Trophoblast cell (in vitro differentiated cells and primary cell): Measurements from ENCODE around the gene RNF103.

Experiments used
- DNase-seq, 2 donors: peaks; one replicate each; pipeline ENCODE4 v3.0.0-alpha.2; 2016
- H2AFZ ChIP-seq: 2 replicates; pipeline ENCODE4 v1.6.1; 2013; ENCODE audit warnings: low read length, moderate library complexity, mild to moderate bottlenecking; ENCODE audit not compliant: insufficient read depth, poor library complexity
- H2AK5ac ChIP-seq: 2 replicates; pipeline ENCODE4 v1.6.1; 2013; ENCODE audit warnings: mild to moderate bottlenecking, low read length
- H2BK120ac ChIP-seq: 2 replicates; pipeline ENCODE4 v1.6.1; 2013; ENCODE audit warnings: low read length, mild to moderate bottlenecking, moderate library complexity; ENCODE audit not compliant: insufficient read depth, poor library complexity
- H2BK12ac ChIP-seq: 2 replicates; pipeline ENCODE4 v1.6.1; 2013; ENCODE audit warnings: mild to moderate bottlenecking, low read length, moderate library complexity
- H2BK5ac ChIP-seq: 2 replicates; pipeline ENCODE4 v1.6.1; 2013; ENCODE audit warnings: low read length, low read depth, moderate library complexity, mild to moderate bottlenecking; ENCODE audit not compliant: poor library complexity
- H3K14ac ChIP-seq: 2 replicates; pipeline ENCODE4 v1.6.1; 2013; ENCODE audit warnings: mild to moderate bottlenecking, low read length
- H3K18ac ChIP-seq: 2 replicates; pipeline ENCODE4 v1.6.1; 2013; ENCODE audit warnings: mild to moderate bottlenecking, low read length
- H3K23ac ChIP-seq: 2 replicates; pipeline ENCODE4 v1.6.1; 2013; ENCODE audit warnings: low read length
- H3K27ac ChIP-seq: 2 replicates; pipeline ENCODE4 v1.5.1; 2013; ENCODE audit warnings: low read depth, mild to moderate bottlenecking, inconsistent platforms, low read length, moderate library complexity
- H3K27me3 ChIP-seq: 2 replicates; pipeline ENCODE4 v1.6.1; 2013; ENCODE audit warnings: inconsistent platforms, mild to moderate bottlenecking, low read length, moderate library complexity; ENCODE audit not compliant: insufficient read depth
- H3K36me3 ChIP-seq, 2 experiments: 1 replicate in 1 of 2; 2 replicates in 1 of 2; pipeline ENCODE4 v1.6.1; 2013; ENCODE audit warnings: low read length in 2 of 2, mild to moderate bottlenecking in 2 of 2, moderate library complexity in 1 of 2; ENCODE audit not compliant: insufficient read depth in 2 of 2, control insufficient read depth in 1 of 2
- H3K4ac ChIP-seq: 2 replicates; pipeline ENCODE4 v1.6.1; 2013; ENCODE audit warnings: low read depth, mild to moderate bottlenecking, low read length, moderate library complexity
- H3K4me1 ChIP-seq, 2 experiments: 1 replicate in 1 of 2; 2 replicates in 1 of 2; pipeline ENCODE4 v1.6.1; 2013; ENCODE audit warnings: low read length in 2 of 2, mild to moderate bottlenecking in 2 of 2, moderate library complexity in 1 of 2; ENCODE audit not compliant: insufficient read depth in 2 of 2, control insufficient read depth in 1 of 2
- H3K4me2 ChIP-seq: 2 replicates; pipeline ENCODE4 v1.6.1; 2013; ENCODE audit warnings: inconsistent platforms, mild to moderate bottlenecking, low read length, moderate library complexity
- H3K4me3 ChIP-seq: 2 replicates; pipeline ENCODE4 v1.5.1; 2013; ENCODE audit warnings: mild to moderate bottlenecking, low read depth, low read length, inconsistent platforms
- H3K79me1 ChIP-seq: one replicate; pipeline ENCODE4 v1.6.1; 2013; ENCODE audit warnings: low read length
- H3K79me2 ChIP-seq: 2 replicates; pipeline ENCODE4 v1.6.1; 2013; ENCODE audit warnings: low read length, mild to moderate bottlenecking; ENCODE audit not compliant: control insufficient read depth, insufficient read depth, poor library complexity
- H3K9ac ChIP-seq: 2 replicates; pipeline ENCODE4 v1.6.1; 2013; ENCODE audit warnings: mild to moderate bottlenecking, low read length
- H3K9me3 ChIP-seq: 2 replicates; pipeline ENCODE4 v1.6.1; 2013; ENCODE audit warnings: low read depth, mild to moderate bottlenecking, control low read depth, inconsistent platforms, low read length; ENCODE audit not compliant: insufficient read depth
- H4K12ac ChIP-seq: 2 replicates; pipeline ENCODE4 v1.6.1; 2013; ENCODE audit warnings: low read depth, mild to moderate bottlenecking, low read length, moderate library complexity
- H4K8ac ChIP-seq: 2 replicates; pipeline ENCODE4 v1.6.1; 2013; ENCODE audit warnings: low read depth, mild to moderate bottlenecking, low read length, moderate library complexity
- H4K91ac ChIP-seq: one replicate; pipeline ENCODE4 v1.6.1; 2013; ENCODE audit warnings: low read depth, mild to moderate bottlenecking, low read length, moderate library complexity
- WGBS: extraction: QIAGEN DNeasy Blood & Tissue Kit; methylation state at CpG from one replicate; pipeline ENCODE4 v1.1.7; 2013; ENCODE audit warnings: missing lambda C conversion rate; ENCODE audit not compliant: insufficient read length, insufficient coverage; ENCODE audit errors: extremely low coverage; 5-methylcytosine and 5-hydroxymethylcytosine counted together

The RNF103 gene

DNA sequence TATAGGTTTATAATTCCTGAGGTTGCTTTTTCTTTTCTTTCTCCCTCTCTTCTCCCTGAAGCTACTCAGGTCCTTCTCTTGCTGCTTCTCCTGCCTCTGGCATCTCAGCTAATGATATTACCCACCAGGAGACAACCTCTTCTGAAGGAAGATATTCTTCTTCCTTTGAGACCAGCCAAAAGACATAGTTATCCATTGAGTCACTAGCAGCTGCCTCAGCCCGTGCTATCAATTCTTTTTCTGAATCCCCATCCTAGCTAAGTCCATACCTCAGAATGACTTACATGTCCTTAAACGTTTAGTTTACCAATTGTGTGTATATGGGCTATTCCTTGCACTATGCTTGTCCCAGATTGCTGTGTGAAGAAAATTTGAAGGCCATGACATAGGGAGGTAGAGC is 25.0 kb upstream of the RNF103 start:
- H2BK120ac ChIP-seq = no peak overlapping the region
- peak in 1 of 2 donors; percentile 12 for DNase-seq
- no peak overlapping the region for H3K27ac ChIP-seq
- no peaks in the 10 kb centered on the region for H3K36me3 ChIP-seq
- no peaks in the 10 kb centered on the region for H3K27me3 ChIP-seq
- H4K12ac ChIP-seq = no peak overlapping the region
- no peak overlapping the region for H3K4me3 ChIP-seq
- no peaks in the 10 kb centered on the region for H3K79me2 ChIP-seq
- peaks cover 0 to 4% of the 10 kb centered on the region in 2 experiments for H3K4me1 ChIP-seq
- no peak overlapping the region for H3K18ac ChIP-seq
- H3K14ac ChIP-seq = no peak overlapping the region
- H3K4me2 ChIP-seq = no peak overlapping the region
- no peak overlapping the region for H2BK12ac ChIP-seq
- no peak overlapping the region for H4K8ac ChIP-seq
- no peak overlapping the region for H3K23ac ChIP-seq
- H2AK5ac ChIP-seq = no peak overlapping the region
- H2BK5ac ChIP-seq = no peak overlapping the region
- H3K4ac ChIP-seq = no peak overlapping the region
- WGBS = no CpG with 5 or more reads among the region's 2 CpGs
- no peak overlapping the region for H4K91ac ChIP-seq
- H3K9me3 ChIP-seq = peaks cover 2% of the 10 kb centered on the region
- H3K79me1 ChIP-seq = no peaks in the 10 kb centered on the region
- H3K9ac ChIP-seq = no peak overlapping the region
- no peak overlapping the region for H2AFZ ChIP-seq

DNA sequence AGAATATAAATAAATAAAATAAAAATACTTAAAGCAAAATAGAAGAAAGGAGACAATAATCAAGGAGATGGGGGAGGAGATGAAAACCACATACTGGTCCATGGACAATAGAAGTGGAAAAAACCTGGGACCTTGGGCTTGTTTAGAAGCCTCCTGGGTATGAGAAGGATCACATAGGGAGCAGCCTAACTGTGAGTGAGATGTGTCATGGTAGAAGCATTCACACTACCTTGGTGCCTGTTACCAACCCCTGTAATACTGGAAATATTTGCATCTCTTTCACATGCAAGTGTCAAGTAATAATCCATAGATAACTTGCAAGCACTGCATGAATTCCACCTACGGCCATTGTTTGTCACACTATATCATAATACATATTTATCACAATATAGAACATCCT is 23.2 kb upstream of the RNF103 start:
- Histone ChIP-seq H2BK5ac (no peak overlapping the region), H3K27ac (no peak overlapping the region), H2BK120ac (no peak overlapping the region), H3K23ac (no peak overlapping the region), H3K79me1 (no peaks in the 10 kb centered on the region), H3K79me2 (no peaks in the 10 kb centered on the region), H4K8ac (no peak overlapping the region), H3K9me3 (peaks cover 2% of the 10 kb centered on the region), H3K4ac (no peak overlapping the region), H3K27me3 (no peaks in the 10 kb centered on the region), H4K12ac (no peak overlapping the region), H3K9ac (no peak overlapping the region), H3K18ac (no peak overlapping the region), H3K14ac (no peak overlapping the region), H3K4me1 (peaks cover 0 to 4% of the 10 kb centered on the region in 2 experiments), H3K4me3 (no peak overlapping the region), H3K4me2 (no peak overlapping the region), H4K91ac (no peak overlapping the region), H2AFZ (no peak overlapping the region), H3K36me3 (no peaks in the 10 kb centered on the region), H2AK5ac (no peak overlapping the region), H2BK12ac (no peak overlapping the region)
- WGBS = no CpG with 5 or more reads among the region's 1 CpG
- DNase-seq = peak in 1 of 2 donors; percentile 42

GRCh38 chr2:86646329-86646728 is 22.7 kb upstream of the RNF103 start:
- no peak overlapping the region for H4K8ac ChIP-seq
- H3K9me3 ChIP-seq = no peaks in the 10 kb centered on the region
- H2AFZ ChIP-seq = no peak overlapping the region
- no peak overlapping the region for H2AK5ac ChIP-seq
- no peaks in the 10 kb centered on the region for H3K36me3 ChIP-seq
- H3K27me3 ChIP-seq = no peaks in the 10 kb centered on the region
- no peak overlapping the region for H3K27ac ChIP-seq
- H4K12ac ChIP-seq = no peak overlapping the region
- no peak overlapping the region for H4K91ac ChIP-seq
- H3K4ac ChIP-seq = no peak overlapping the region
- no peak overlapping the region for H2BK12ac ChIP-seq
- H3K4me1 ChIP-seq = peaks cover 0 to 4% of the 10 kb centered on the region in 2 experiments
- H3K14ac ChIP-seq = no peak overlapping the region
- no peaks in the 10 kb centered on the region for H3K79me2 ChIP-seq
- no peak overlapping the region for H3K18ac ChIP-seq
- H3K79me1 ChIP-seq = no peaks in the 10 kb centered on the region
- no peak overlapping the region for H3K9ac ChIP-seq
- H3K23ac ChIP-seq = no peak overlapping the region
- H3K4me2 ChIP-seq = no peak overlapping the region
- no peak overlapping the region for H3K4me3 ChIP-seq
- WGBS = no CpG with 5 or more reads among the region's 4 CpGs
- no peak for DNase-seq
- H2BK5ac ChIP-seq = no peak overlapping the region
- no peak overlapping the region for H2BK120ac ChIP-seq

DNA sequence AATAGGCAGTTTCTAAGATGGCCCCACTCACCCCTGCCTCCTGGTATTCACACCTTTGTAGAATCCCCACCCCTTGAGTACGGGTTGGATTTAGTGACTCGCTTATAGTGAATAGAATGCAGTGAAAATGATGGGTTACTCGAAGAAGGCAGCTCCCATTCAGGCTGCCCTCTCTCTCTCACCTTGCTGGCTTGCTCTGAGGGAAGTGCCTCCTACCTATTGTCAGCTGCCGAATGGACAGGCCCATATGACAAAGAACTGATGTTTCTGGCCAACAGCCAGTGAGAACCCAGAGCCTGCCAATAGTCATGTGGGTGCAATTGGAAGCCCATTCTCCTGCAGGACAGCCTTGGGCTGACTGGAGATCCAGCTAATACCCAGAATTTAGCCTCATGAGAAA is 22.1 kb upstream of the RNF103 start:
- WGBS = no CpG with 5 or more reads among the region's 4 CpGs
- H3K27me3 ChIP-seq = no peaks in the 10 kb centered on the region
- H2BK120ac ChIP-seq = no peak overlapping the region
- no peak overlapping the region for H4K91ac ChIP-seq
- no peak overlapping the region for H2AFZ ChIP-seq
- no peak overlapping the region for H3K23ac ChIP-seq
- H3K4me1 ChIP-seq = peaks cover 0 to 4% of the 10 kb centered on the region in 2 experiments
- DNase-seq = no peak
- H3K14ac ChIP-seq = no peak overlapping the region
- no peaks in the 10 kb centered on the region for H3K79me1 ChIP-seq
- no peaks in the 10 kb centered on the region for H3K9me3 ChIP-seq
- no peak overlapping the region for H2BK5ac ChIP-seq
- H3K27ac ChIP-seq = no peak overlapping the region
- no peak overlapping the region for H2AK5ac ChIP-seq
- no peak overlapping the region for H3K4ac ChIP-seq
- H3K4me3 ChIP-seq = no peak overlapping the region
- no peak overlapping the region for H3K4me2 ChIP-seq
- no peaks in the 10 kb centered on the region for H3K79me2 ChIP-seq
- H3K9ac ChIP-seq = no peak overlapping the region
- H3K18ac ChIP-seq = no peak overlapping the region
- H2BK12ac ChIP-seq = no peak overlapping the region
- no peak overlapping the region for H4K12ac ChIP-seq
- H4K8ac ChIP-seq = no peak overlapping the region
- H3K36me3 ChIP-seq = no peaks in the 10 kb centered on the region
